GM10266 (cell line): ENCODE data around the gene CYP11A1.

Experiments
- DNase-seq: peaks from one replicate; pipeline ENCODE4 v3.0.0; 2012; ENCODE audit errors: extremely low spot score
- TF ChIP-seq, protein P1 (sequence below): IDR thresholded peaks from 2 replicates; pipeline ENCODE4 v1.5.1; 2012; ENCODE audit warnings: mild to moderate bottlenecking, low read depth; ENCODE audit not compliant: control insufficient read depth, insufficient read depth; ENCODE audit errors: missing control alignments

CYP11A1 gene

DNA sequence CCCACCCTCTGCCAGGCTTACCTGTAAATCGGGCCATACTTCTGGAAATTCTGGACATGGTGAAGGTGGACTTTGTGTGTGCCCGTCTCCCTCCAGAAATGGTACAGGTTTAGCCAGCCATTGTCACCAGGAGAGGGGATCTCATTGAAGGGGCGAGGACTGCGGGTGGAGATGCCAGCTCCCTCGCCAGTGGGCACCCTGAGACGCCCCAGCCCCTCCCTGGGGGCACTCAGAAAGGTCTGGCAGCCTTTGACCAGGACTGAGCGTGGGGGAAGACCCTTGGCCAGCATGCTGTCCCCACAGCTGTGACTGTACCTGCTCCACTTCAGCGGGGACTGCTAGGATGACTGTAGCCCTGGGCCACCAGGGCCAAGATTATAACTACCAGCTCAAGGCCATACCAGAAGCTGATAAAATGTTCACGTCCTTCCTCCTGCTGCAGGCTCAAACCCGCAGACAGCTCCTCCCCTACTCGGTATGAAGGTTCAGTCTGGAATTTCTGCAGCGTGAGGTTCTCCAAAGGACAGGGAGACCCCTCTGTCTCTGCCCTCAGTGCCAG is at the start of gene CYP11A1:
CYP11A1 (minus strand) TSS at position 351 of the 559 bp plus-strand sequence; CDS start at position 290, 61 bp downstream.
- TF ChIP-seq, protein P1, sequence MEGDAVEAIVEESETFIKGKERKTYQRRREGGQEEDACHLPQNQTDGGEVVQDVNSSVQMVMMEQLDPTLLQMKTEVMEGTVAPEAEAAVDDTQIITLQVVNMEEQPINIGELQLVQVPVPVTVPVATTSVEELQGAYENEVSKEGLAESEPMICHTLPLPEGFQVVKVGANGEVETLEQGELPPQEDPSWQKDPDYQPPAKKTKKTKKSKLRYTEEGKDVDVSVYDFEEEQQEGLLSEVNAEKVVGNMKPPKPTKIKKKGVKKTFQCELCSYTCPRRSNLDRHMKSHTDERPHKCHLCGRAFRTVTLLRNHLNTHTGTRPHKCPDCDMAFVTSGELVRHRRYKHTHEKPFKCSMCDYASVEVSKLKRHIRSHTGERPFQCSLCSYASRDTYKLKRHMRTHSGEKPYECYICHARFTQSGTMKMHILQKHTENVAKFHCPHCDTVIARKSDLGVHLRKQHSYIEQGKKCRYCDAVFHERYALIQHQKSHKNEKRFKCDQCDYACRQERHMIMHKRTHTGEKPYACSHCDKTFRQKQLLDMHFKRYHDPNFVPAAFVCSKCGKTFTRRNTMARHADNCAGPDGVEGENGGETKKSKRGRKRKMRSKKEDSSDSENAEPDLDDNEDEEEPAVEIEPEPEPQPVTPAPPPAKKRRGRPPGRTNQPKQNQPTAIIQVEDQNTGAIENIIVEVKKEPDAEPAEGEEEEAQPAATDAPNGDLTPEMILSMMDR = no peak
- DNase-seq = no peak

DNA sequence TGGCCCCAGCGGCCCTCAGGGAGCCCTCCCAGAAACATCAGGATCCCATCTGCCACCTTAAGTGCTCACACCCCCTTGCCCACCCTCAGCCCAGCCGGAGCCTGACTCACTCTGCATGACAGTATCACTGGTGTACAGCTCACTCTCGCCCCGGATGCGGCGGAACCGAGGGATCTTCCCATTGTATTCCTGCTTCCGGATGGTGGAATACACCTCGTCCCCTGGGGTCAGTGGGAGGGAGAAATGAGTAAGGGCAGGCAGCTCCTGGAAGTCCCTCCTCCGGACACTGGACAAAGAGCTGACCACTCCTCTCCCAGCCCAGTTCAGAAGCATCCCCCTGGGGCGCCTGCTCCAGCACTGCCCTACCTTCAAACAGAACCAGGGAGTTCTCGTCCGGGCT is 49.8 kb upstream of the CYP11A1 start:
- DNase-seq = no peak
- TF ChIP-seq, protein P1 = no peak

DNA sequence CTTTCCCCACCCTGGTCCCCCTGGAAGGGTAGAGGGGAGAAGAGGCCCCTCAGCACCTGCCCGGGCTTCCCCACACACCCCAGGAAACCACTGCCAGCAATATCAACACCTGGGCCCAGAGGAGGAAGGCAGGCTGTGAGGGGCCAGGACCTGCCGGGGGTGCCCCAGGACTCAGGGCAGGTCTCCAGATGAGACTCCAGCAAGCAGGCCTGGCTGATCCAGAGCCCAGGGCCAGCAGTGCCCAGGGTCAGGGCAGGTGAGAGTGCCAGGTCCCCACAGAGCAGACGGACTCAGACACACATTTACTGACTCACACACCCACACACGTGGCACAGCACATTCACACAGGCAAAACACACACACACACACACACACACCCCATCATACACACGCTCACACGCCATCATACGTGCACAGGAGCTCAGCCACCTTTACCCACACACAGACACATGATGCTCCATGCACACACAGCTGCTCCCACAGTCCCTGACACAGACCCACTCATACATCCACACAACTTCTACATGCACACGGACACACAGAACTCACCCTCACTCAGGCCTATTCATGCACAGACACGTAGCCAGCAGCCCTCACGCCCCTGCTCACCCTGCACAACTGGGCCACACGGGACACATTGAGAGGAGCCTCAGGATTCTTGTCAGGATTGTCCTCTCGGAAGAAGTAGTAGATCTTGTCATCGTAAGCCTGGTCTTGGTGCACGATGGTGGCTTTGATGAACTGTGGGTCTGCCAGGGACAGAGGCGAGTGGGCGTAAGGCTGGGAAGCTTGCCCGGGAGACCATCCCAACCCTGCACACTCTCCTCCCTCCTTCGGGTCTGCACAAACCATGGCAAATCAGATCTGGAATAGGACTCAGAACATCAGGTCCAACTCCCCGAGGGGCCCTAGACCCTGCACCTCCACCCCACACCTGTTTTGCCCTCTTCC is 48.8 kb upstream of the CYP11A1 start:
- no peak for DNase-seq
- TF ChIP-seq, protein P1 = no peak

DNA sequence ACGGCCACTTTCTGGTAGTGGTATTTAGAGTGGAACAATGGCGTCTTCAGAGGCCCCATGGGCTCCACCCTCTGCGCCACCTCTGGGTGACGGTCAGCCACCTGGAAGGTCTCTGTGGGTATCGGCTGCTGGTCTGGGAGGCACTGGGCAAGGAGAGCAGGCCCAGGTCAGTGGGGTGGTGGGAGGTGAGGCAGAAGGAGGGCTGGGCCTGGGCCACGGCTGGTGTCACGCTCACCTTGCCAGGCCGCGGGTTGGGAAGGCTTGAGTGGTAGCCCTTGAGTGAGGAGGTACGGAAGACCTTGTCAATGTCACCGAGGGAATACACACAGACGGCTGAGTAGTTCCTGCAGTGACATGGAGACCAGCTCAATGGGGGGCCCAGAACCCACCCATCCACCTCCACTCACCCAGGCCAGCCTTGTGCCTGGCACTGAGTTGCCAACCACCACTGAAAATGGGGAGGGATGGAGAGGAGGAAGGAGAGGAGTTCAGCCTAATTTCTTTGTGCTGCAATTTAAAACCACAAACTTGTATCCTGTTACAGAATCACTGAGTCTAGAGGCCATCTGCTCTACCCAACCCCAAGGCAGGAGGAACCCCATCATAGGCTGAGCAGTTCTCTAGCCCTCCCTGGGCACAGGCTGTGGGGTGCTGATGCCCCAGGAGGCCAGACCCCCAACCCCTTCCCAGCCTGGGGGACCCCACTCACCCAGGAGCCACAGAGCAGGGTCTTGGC is 47.3 kb upstream of the CYP11A1 start:
- DNase-seq = no peak
- TF ChIP-seq, protein P1 = no peak

DNA sequence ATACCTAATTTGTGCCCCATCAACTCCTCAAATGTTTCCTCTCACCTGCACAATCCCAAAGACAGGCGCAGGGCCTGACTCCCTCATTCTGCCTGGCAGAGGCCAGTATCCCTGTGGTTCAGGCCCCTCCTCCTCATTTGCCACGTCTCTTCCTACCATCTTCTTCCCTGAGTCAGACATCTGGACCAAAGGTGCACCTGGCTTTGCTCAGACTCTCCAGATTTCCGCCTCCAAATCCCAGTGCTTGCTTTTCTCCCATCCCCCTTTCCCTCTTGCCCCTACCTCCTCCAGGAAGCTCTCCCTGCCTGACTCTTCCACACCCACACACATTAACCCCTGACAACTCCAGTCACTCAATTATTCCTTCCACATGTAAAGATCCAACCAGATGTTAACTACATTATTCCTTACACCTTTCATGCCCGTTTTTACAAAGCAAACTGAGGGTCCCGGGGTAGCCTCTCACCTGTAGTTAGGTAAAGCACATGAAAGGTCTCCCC is 46.7 kb upstream of the CYP11A1 start:
- DNase-seq = no peak
- TF ChIP-seq, protein P1 = no peak

DNA sequence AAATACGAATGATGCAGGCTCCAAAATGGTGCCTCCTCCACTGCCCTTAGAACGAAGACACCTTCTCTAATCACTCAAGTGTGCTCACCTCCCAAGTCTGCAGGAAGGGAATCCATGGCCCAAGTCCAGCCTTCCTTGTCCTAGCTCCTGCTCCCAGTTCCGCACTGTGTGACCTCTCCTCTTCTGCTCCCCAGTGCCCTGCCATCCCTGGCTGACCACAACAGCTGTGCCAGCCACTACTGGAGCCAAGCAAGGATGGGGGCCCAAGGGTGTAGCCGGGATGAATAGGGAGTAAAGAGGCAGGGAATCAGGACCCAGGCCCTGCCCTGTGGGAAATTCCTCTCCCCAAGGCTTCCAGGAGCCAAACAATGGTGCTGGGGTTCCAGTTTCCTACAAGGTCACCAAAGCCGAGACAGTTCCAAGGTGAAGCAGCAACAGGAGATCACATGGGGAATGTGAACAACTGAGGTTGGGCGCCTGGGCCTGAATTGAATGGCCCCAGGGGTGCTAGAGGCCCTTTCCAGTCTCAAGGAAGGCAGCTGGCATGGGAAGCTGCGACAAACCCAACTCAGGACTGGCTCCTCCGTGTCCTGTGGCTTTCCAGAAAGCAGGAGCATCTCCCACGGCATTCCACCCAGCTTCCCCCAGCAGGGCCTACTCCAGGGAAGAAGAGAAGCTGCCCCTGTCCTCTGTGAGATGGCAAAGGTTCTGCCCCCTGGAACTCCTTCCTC is 46.1 kb upstream of the CYP11A1 start:
- DNase-seq = no peak
- TF ChIP-seq, protein P1 = no peak
